NCI-H1694 (cell line): ENCODE measurements around the gene VAV3.
"Not testable (repeated sequence)": the region's sequence is repeated elsewhere in the genome, so short reads cannot be mapped to it uniquely, and the experiment has no call there.

Experiments
- DNase-seq: peaks from one replicate; lab custom pipeline; 2025; lab: John Stamatoyannopoulos, UW

Gene VAV3

GRCh38 chr1:107733401-107733800, 231.6 kb downstream of the VAV3 start:
- not testable (repeated sequence) for DNase-seq

DNA sequence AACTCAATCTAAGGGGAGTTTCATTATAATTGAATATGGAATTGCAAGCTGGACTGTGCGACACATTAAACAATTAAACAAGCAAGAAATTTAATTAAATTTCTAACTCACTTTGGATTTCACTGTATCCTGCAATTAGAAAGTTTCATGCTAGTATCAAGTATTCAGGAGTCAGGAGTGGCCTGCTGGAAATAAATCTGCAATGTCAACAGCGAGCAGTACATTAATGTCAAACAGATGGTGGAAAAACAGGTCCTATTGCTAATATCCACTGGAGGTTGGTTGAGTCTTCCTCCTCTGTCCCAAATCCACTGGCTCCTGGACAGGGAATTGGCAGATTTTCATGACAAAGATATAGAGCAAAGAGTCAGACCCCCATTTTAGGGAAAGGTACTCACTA, 237.1 kb downstream of the VAV3 start:
- no peak for DNase-seq

GRCh38 chr1:107726860-107727259, 238.1 kb downstream of the VAV3 start:
- no peak for DNase-seq

DNA sequence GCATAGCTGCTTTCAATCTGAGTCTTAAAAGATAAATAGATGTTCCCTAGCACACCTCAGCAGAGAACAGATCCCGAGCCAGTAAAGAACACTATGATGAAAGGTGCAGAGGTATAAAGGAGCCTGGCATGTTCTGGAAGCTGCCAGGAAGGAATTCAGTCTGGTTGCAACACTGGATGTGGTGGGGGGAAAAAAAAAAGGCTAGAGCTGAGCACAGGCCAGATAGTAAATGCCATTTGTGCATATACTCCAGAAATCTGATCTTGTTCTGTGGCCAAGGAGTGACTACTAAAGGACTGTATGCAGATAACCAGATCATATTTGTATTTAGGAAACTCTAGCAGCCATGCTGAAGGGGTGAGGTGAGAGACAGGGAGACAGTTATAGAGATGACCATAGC, 240.3 kb downstream of the VAV3 start:
- DNase-seq = no peak

DNA sequence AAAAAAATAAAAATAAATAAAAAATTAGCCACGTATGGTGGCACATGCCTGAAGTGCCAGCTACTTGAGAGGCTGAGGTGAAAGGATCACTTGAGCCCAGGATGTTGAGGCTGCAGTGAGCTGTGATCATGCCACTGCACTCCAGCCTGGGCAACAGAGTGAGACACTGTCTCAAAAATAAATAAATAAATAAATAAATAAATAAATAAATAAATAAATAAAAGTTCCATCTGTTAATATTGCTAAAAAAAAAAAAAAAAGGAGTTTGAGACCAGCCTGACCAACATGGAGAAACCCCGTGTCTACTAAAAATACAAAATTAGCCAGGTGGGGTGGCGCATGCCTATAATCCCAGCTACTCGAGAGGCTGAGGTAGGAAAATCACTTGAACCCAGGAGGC, 244.8 kb downstream of the VAV3 start:
- DNase-seq = not testable (repeated sequence)

DNA sequence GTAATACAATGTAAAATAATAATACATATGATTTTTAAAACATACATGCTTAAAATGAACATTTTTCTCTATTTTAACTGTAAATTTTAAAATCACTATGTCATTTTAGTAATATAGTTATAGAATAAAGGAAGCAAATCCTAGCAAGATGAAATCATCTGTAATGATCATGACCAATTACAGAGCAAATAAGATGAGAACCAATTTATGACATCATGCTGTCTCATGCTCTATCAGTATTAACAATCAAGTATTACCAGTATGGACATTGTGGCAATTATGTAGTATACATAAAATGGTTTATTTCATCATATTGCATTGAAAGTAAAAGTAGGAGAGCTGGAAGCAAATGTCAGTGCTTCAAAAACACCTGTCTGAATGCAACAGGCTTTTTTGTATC, 255.0 kb downstream of the VAV3 start:
- DNase-seq = no peak

- DNase-seq = no peak
These were observed 257.9 kb downstream of the VAV3 start for GRCh38 chr1:107707111-107707510.

GRCh38 chr1:107706182-107706581, 258.8 kb downstream of the VAV3 start:
- DNase-seq = peak; percentile 92

DNA sequence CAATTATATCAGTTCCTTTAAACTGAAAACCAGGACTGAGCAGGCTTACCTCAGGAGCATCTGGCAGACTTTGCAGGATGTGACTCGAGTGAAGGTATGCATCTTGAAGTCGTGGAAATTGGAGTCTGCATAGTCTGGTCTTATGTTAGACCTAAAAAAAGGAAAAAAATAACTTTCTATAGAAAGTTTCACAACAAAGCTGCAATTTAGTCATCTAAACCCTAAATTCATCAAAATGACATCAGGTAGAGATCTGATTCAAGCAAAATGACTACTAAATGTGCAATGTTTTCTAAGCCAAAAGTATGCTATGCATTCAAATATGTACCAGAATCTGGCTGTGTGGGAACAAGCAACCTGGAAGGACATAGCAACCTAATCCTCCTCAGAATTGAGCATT, 260.1 kb downstream of the VAV3 start:
- DNase-seq = no peak

DNA sequence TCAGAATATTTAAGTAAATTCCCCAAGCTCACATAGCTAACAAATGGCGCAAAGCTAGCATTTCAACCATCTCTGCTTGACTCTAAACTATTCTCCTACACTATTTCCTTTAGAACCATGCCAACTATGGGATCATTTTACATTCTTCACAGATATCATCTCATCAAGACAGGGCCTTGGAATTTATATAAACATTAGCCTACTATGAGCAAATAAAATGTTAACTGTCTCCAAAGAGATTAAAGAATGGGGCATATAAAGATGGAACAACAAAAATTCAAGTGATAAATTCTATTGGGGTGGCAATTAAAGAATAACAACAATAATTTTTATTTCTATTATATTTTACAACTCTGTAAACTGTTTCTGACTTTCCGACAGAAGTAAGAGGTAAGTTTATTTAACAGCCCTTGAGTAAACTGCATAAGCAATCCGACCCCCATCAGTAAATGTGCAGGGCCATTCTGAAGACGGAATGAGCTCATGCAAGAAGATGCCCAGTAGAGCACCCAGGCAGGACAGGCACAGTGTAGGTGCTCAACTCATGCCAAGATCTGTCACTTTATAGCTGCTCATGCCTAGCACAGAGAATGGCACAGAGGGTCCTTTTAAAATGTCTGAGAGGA, 261.9 kb downstream of the VAV3 start:
- no peak for DNase-seq

GRCh38 chr1:107700651-107701050, 264.3 kb downstream of the VAV3 start:
- DNase-seq = not testable (repeated sequence)

DNA sequence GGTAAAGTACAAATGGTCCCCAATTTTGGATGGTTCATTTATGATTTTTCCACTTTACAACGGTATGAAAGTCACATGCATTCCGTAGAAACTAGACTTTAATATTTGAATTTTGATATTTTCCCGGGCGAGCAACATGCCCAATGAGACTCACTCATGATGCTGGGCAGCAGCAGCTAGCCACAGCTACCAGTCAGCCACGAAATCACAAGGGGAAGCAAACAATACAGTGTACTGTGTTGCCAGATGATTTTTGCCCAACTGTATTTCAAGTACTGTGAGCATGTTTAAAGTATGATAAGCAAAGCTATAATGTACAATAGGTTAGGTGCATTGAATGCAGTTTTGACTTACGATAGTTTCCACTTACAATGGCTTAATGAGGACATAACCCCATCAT, 266.8 kb downstream of the VAV3 start:
- DNase-seq = no peak

GRCh38 chr1:107695341-107695740, 269.6 kb downstream of the VAV3 start:
- no peak for DNase-seq

DNA sequence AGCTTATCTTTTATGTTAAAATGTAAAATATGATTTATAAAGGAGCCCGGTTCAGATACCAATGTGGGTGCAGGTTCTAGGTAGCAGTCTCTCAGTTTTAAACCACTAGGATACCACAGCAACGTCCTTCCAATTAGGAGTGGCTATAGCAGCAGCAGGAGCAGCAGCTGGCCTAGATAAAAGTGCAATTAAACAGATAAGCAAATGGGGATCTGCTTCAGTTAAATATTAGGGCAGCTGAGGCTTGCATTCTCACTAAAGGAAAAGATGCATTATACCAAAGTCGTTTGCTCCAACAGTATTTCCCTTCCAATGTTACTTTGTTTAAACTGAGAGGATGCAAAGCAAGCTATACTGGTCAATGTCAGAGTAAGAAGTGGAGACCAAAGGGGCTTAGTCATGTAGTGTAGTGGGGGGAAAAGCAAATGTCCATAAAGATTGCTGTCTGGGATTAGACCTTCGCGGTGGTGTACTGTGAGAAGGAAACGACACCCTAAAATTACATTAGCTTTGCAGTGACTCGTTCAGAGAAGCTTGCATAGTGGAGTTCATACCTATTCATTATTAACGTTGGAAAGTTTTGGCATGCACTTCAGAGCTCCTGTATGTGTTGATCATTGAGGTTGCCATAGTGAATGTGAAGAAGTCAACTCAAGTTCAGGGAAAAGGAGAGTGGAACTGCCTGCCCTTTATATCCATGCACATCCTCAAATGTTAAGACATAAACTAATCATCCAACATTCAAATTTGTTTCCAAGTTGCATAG, 272.2 kb downstream of the VAV3 start:
- DNase-seq = peak; percentile 26

- DNase-seq = no peak
These were observed 273.4 kb downstream of the VAV3 start for GRCh38 chr1:107691540-107691939.

DNA sequence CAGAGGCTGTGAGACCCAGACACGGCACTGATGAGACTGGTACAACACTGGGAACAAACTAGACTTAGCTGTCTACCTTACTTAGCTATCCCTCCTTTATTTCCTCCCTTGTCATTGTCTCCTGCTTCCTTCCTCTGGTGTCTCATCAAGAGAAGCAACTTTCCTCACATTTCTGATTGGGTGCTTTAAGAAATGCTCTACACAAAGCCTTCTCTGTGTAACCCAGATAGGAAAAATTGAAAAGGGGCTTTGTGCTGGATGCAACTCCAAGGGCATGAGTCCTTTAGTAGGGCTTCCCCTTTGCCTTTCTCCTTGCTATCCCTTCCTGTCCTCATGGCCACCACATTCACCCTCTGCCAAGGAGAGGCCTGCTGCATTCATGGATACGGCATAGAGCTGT, 274.5 kb downstream of the VAV3 start:
- DNase-seq = no peak

GRCh38 chr1:107689733-107690132, 275.2 kb downstream of the VAV3 start:
- DNase-seq = no peak

DNA sequence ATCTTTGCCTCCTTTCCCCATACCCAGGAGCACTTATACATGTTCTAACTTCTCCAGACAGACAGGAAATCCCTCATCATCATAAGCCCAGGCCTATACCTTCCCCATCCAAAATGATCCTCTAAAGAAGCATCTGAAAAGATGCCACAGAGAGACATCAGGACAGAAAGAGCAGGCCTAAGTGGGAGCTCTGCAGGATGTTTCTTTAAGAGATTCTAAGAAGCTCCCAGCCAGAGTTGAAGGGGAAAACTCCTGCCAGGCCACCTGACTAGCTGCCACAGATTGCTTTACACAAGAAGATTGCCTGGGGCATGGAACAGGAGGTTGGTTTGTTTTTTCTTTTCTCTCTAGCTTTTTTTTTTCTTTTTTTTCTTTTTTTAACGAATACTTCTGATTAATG, 275.8 kb downstream of the VAV3 start:
- DNase-seq = no peak

- no peak for DNase-seq
These were observed 276.9 kb downstream of the VAV3 start for GRCh38 chr1:107687849-107688753.

GRCh38 chr1:107683683-107684082, 281.3 kb downstream of the VAV3 start:
- DNase-seq = no peak

DNA sequence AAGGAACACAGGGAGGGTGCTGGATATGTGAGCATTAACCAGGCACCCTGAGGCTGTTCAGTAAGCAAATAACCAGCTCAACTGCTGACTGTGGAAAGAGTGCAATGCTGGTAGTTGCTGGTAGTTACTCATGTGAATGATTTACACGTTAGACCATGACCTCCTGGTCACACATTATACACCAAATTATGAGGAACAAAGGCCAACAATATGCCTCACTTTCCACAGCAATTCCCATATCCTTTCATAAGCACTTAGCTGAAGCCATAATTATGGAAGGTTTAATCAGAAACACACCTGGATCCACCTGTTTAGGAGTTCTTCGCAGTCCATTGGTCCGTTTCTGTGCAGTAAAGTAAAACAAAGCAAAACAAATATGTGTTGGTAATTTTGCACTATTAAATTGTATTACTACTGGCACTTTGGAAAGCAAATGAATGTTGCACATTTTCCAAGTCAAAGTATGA, 281.8 kb downstream of the VAV3 start:
- DNase-seq = no peak

DNA sequence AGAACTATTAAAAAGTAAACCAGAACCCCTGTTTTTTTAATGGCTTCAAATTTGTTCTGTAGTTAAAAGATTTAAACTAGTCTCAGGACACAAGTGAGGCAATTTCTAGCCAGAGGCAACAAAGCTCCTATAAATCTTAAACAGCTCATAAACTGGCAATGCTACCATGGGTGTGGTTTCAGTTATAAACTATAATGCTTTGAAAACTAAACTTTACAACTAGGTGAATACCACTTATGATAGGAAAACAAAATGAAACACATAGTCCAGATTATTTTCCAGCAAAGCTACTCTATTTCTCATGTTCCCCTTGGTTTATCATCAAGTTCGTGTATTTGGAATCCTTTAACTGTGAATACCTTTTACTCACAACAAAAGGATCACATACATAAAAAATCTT, 282.5 kb downstream of the VAV3 start:
- DNase-seq = no peak

- no peak for DNase-seq
These were observed 283.9 kb downstream of the VAV3 start for GRCh38 chr1:107681001-107681479.
